Mononuclear cell (primary cell): Measurements from ENCODE around the gene CSF1. TPM values are rescaled to one million over a fixed set of nuclear protein-coding genes. Genes with fewer than 3 reads are reported as not detected.

ENCODE experiments used
- H3K27me3 ChIP-seq: 2 replicates; pipeline ENCODE4 v1.6.0; 2011; ENCODE audit warnings: low read length, control low read depth; ENCODE audit not compliant: insufficient read depth
- H3K4me1 ChIP-seq: 2 replicates; pipeline ENCODE4 v1.5.1; 2011; ENCODE audit warnings: mild to moderate bottlenecking, low read length, control low read depth; ENCODE audit not compliant: insufficient read depth
- H3K4me3 ChIP-seq: 2 replicates; pipeline ENCODE4 v1.5.1; 2011; ENCODE audit warnings: mild to moderate bottlenecking, low read length, moderate library complexity
- H3K9me3 ChIP-seq: 2 replicates; pipeline ENCODE4 v1.5.1; 2011; ENCODE audit warnings: low read depth, mild to moderate bottlenecking, control low read depth, low read length
- total RNA-seq: library from RNA; depleted of rRNA; stranded (reverse); fragments of >200 nt; gene quantifications from one replicate; pipeline ENCODE4 v1.2.3, GENCODE V29; 2012

CSF1 gene
- total RNA-seq, 1 donor: 10.2 TPM

DNA sequence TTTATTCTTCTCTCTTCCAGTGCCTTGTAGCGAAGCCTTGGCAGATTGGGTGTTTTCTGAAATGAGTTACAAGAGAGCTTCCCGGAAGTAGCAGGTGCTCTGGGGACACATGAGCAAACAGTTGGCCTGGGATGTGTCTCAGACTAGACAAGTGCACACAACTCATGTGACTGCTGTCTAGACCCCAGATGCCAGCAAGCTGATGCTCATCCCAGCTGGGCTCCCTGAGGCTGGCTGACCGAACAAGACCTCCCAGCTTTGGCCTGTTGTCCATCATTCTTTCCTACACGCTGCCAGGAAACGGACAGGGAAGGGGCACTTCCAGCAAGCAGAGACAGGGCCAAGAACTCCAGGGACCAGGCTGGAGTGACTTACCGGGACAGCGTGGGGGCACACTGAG is 18.7 kb upstream of the CSF1 start:
- H3K4me3 ChIP-seq: no peak overlapping the region
- peaks cover 40% of the 10 kb centered on the region for H3K4me1 ChIP-seq
- peaks cover 3% of the 10 kb centered on the region for H3K27me3 ChIP-seq
- no peaks in the 10 kb centered on the region for H3K9me3 ChIP-seq

DNA sequence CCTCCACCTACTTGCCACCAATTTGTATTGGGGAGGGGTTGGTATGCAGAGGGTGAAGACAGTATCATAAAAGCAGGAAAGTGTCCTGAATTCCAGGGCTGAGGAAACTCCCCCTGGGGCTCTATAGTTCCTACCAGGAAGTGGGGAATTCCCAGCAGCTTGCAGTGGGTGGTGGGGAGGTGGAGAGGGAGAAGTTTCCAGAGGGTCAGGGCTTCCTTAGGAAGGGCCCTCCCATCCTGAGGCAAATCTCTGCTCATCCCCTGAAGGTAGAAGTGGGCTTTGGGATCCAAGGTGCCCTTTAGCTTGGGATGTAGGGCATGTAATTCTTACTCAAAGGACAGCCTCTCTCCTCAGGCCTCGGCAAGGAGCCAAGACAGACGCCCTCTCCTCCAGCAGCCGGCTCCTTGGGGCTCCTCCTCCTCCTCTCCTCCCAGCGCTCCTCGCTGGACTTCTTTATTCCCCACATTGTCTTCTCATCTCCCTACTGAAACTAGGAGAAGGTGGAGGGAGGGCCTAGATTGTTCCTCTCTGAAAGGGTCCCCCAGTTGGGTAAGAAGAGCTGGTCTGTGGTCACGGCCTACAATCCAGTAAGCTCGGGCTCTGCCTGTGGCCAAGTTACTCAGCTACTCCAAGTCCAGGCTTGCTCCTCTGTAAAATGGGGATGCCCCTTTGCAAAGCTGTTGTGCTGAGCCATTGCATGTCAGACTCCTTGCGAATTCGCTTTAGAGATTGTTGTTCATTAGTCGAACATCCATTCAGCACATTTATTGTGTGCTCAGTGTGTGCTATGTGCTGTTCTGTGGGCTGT is 17.9 kb upstream of the CSF1 start:
- Histone ChIP-seq H3K4me1 (peaks cover 40% of the 10 kb centered on the region), H3K4me3 (no peak overlapping the region), H3K9me3 (no peaks in the 10 kb centered on the region), H3K27me3 (peaks cover 3% of the 10 kb centered on the region)

DNA sequence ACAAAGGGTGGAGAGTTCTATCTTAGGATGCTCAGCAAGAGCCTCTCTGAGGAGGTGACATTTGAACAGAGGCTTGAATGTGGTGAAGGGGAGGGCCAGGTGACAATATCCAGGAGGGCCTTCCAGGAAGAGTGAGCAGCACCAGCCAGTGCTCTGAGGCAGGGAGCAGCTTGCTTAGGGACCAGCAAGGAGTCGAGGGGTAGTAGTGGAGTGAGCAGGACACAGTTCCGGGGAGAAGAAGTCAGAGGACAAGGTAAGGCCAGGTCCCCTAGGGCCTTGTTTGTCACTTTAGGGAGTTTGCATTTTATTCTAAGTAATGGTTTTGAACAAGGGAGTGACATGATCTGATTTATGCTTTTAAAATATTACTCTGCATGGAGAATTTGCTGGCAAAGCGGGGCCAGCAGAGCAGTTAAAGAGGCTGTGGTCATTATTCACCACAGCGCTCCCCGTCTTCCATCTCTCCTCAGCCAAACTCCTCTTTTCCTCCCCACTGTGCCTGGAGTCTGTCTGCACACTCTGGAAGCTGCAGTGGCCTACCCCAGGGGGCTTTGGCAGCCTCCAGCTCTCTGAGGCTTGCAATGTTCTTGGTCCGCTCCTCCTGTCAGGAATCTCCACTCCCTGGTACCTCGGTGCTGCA is 17.0 kb upstream of the CSF1 start:
- H3K4me1 ChIP-seq: peaks cover 34% of the 10 kb centered on the region
- peaks cover 2% of the 10 kb centered on the region for H3K27me3 ChIP-seq
- H3K4me3 ChIP-seq: no peak overlapping the region
- no peaks in the 10 kb centered on the region for H3K9me3 ChIP-seq

DNA sequence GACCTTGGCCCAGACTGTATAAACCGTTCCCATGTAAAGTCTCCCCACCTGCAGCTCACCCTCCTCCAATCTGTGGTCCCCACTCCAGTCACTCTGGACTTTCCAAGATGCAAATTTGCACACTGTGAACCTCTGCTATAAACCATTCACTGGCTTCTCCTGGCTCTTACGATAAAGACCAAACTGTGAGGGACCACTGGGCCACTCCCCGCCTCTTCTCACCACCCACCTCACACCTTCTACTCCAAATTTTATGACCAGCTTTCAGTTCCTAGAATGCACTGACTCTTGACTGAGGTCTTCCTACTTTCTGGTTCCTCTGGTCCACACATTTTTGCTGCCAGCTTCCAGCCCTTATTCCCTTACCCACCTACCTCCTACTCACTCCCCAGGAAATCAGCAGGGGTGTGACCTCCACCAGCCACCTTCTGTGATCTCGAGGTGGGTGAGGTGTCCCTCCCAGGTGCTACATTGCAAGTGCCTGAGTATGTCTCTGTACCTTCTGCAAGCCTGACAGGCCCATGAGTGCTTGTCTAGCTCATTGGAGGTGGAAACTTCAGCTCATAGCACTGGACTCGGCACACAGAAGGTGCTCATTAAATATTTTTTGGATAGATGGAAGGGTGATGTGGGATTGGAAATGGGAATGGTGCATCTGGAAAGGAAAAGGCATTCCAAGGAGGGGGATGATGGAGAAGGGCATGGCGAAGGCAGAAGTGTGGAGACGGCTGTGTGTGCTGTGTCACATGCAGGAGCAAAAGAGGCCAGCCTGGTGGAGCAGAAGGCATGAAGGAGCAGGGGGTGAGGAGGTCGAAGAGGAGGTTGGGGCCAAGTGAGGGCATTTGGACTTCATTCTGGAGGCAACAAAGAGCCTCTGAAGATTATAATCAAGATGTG is 15.6 kb upstream of the CSF1 start:
- no peak overlapping the region for H3K4me3 ChIP-seq
- peaks cover 44% of the 10 kb centered on the region for H3K4me1 ChIP-seq
- no peaks in the 10 kb centered on the region for H3K27me3 ChIP-seq
- H3K9me3 ChIP-seq: no peaks in the 10 kb centered on the region

DNA sequence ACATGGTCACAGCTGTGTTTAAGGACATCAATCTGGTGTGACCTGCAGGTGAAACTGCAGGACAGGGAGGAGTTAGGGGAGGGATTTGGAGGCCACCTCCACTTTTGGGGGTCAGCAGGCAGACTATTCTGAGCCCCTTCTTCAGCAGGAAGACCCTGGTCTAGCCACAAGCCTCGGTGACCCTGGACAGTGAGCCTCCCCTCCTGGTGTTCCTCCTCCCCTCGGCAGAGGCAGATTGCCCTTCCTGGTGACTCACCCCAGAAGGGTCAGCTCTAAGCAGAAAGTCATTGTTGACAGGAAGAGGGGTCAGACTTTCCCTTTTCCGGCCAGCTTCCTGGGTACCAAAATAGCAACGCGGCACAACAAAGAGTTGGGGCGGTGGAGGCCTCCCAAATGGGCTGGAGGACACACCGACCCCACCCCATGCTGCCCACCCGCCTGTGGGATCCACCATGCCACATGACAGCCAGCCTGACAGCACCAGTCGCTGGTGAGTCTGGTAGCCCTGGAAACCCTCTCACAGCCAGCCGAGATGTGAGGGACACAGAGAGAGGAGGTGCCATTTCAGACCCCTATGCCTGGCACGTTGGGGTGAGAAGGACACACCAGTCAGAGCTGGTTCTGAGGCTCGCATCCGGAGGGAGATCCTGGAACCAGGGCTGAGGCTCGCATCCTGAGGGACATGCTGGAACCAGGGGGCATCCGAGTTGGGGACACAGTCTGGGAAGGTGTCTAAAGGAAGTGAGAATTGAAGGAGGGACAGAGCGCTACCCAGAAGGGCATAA is 14.7 kb upstream of the CSF1 start:
- Histone ChIP-seq H3K4me1 (peaks cover 52% of the 10 kb centered on the region), H3K4me3 (no peak overlapping the region), H3K27me3 (no peaks in the 10 kb centered on the region), H3K9me3 (no peaks in the 10 kb centered on the region)

DNA sequence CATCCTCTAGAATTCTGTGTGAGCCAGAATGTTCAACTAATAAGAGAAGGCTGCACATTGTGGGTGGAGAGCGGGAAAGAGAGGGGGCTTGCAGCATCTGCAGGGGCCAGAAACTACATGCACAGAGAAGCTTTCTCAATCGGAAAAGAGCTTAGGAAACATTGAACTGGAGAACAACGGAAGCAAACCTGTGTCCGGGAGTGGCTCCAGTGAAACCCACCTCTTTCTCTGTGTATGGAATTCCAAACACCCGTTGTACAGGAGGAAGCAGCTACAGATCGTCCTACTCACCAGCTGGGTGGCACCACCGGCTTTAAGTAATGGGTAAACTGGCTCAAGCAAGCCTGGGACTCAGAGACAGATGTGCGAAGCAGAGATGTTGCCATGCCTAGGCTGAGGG is 14.0 kb upstream of the CSF1 start:
- H3K27me3 ChIP-seq: no peaks in the 10 kb centered on the region
- H3K4me1 ChIP-seq: peaks cover 52% of the 10 kb centered on the region
- H3K9me3 ChIP-seq: no peaks in the 10 kb centered on the region
- H3K4me3 ChIP-seq: no peak overlapping the region

DNA sequence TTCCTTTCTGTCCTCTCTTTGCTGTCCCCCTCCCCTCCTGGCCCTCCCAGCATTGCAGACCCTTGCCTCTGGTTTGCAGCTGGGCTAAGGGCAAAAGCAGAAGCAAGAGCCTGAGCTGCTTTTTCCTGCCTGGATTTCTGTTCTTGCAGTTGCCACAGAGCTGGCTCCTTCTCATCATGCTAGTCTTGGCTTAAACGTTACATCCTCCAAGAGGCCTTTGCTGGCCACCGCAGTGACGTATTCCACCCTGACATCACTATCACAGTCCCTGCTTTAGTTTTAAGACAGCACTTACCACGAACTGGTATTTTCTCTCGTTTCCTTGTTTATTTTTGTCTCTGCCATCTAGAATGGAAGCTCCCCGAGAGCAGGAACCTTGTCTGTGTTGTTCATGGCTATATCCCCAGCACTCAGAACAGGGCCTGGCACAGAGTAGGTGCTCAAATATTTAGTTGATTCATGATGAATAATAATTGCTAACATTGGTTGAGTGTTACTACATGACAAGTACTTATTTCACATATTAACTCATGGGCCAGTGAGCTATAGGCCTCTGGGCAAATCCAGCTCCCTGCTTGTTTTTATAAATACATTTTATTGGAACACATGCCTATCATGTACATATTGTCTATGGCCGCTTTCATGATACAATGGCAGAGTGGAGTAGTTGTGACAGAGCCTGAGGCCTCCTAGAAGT is 13.2 kb upstream of the CSF1 start:
- no peak overlapping the region for H3K4me3 ChIP-seq
- H3K9me3 ChIP-seq: no peaks in the 10 kb centered on the region
- peaks cover 52% of the 10 kb centered on the region for H3K4me1 ChIP-seq

DNA sequence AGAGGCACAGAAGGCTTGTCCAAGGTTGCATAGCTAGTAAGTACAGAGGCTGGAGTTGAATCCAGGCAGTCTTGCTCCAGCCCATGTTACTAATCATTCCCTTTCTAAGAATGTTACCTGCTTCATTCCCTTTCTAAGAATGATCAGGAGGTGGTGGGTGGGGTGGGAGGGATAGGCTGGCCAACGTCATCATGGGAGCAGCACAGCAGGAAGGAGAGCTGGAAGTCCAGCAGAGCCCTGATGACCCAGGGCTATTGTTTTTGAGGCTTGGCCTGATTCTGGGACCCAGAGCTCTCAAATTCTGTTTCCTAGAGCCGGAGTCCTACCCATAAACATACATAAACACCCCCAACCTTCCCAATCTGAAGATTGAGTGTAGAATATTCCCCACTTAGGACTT is 11.8 kb upstream of the CSF1 start:
- Histone ChIP-seq H3K9me3 (no peaks in the 10 kb centered on the region), H3K4me1 (peaks cover 52% of the 10 kb centered on the region), H3K4me3 (no peak overlapping the region), H3K27me3 (no peaks in the 10 kb centered on the region)

More for the DNA sequence above, 13.2 kb upstream of the CSF1 start:
- H3K27me3 ChIP-seq: no peaks in the 10 kb centered on the region

DNA sequence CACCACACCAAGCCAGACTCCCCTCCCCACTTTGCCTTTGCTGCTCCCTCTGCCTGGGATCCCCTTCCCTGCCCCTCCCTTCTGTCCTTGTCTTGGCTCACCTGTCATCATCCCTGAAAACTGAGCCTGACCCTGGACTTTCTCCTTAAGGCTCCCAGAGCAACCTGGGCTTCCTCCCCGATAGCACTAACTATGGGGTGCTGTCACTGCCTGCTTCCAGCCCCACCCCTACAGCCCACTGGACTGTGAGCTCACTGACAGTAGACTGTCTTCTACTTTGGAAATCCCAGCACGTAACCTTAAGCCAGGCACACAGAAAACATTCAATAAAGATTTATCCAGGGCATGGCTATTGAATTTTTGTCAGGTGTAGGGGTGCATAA is 9.5 kb upstream of the CSF1 start:
- Histone ChIP-seq H3K9me3 (no peaks in the 10 kb centered on the region), H3K4me3 (no peak overlapping the region), H3K4me1 (peaks cover 46% of the 10 kb centered on the region), H3K27me3 (no peaks in the 10 kb centered on the region)

DNA sequence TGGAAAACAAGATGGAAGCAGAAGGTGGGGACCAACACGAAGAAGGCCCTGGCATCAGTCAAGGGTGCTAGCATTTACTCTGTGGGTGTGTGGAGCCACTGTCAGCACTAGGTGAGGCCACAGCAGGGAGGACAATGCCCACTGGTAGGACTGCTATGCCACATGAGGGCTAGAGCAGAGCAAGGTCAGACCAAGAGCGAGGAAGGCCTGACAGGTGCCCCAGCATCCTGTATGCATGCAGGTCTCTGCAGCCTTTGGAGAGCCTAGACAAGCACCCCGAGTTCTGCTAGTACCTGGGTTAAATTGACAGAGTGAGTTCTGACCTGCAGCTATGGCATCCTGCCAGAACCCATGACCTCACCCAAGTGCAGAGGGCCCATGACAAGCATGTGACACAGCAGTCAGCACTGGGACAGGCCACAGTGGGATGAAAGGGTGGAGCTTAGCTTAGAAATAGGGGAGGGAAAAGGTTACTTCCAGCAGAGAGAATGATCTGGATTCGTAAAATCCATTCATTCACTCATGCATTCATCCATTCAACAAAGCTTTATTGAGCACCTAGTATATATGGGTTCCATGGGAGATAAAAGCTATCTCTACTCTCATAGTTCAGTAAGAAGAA is 9.0 kb upstream of the CSF1 start:
- H3K4me1 ChIP-seq: peaks cover 46% of the 10 kb centered on the region
- H3K9me3 ChIP-seq: no peaks in the 10 kb centered on the region
- H3K4me3 ChIP-seq: no peak overlapping the region
- no peaks in the 10 kb centered on the region for H3K27me3 ChIP-seq

DNA sequence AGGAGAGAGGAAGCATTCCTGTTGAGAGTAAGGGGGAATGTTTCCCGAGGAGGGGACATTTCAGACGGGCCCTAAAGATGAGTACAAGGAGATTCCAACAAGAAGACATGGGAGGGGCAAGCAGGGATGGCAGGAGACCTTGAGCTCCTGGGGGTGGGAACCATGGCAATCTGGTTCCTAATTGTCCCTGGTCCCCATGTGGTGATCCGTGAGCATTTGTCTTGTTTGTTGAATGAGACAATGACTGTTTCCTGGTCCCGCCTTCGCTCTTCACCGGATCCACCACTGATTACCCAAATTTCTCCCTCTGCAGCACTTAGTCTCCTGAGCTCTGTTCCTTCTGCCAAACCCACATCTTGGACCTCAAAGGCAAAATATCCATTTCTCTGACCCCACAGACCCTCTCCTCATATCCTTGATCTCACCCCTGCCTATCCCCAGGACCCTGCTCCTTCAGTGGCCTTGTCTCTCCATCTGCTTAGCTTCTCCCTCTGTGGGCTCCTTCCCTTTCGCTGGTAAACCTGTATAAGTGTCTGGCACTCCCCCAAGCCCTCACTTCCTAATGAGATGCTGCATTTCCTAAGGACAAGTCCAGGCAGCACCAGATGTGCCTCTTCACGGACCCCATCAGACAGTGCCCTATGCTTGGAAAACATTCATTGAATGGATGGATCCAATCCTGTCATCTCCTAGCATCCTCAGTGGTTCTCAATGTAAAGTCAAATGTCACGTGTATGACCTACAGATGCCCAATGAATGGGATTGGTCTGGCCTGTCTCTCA is 8.3 kb upstream of the CSF1 start:
- Histone ChIP-seq H3K27me3 (peaks cover under 1% of the 10 kb centered on the region), H3K4me3 (no peak overlapping the region), H3K9me3 (no peaks in the 10 kb centered on the region), H3K4me1 (peaks cover 43% of the 10 kb centered on the region)

DNA sequence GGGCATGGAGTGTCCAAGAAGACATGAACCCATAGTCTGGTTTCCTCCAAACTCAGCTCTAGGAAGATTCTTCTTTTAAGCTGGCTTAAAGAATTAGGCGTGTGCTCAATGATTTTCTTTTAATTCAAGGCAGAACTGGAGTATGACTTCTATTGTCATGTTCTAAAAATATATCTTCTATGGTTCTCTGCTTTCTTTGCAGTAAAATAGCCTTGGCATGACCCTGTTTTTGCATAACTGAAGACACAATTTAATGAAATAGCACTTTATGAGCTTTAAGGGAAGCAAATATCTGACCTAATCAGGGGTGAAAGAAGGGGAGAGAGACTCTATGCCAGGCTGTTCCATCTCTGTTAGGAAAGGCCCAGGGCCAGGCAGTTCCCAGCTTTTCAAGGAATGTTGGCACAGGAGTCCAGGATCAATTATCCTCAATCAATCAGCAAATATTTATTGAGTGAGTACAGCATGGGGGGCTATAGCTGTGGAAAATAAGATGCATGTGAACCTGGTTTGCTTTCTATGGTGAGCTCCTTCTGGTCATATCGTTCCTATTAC is 7.2 kb upstream of the CSF1 start:
- Histone ChIP-seq H3K9me3 (no peaks in the 10 kb centered on the region), H3K4me3 (no peak overlapping the region), H3K27me3 (peaks cover 8% of the 10 kb centered on the region), H3K4me1 (peaks cover 36% of the 10 kb centered on the region)
